HCT116 (cell line): ENCODE results near the gene BNC2. TPM values are rescaled to one million over a fixed set of nuclear protein-coding genes. Genes with fewer than 3 reads are reported as not detected.

ENCODE experiments used
- ATAC-seq: fragments of 200-7000 bp; cut with Tn5 transposase; 2 replicates; pipeline ENCODE4 v1.9.1; 2020; ENCODE audit warnings: mild to moderate bottlenecking, moderate library complexity
- BruUV-seq: library from RNA; stranded (reverse); fragments of 400-500 nt; replicated peaks from 2 replicates; lab custom pipeline; 2021; lab: Mats Ljungman, UMichigan
- CTCF ChIA-PET: fragments of 300-600 bp; sonication (Branson Sonifier 250); formaldehyde crosslinking; loops from one replicate; lab custom pipeline; 2021; ENCODE audit warnings: antibody characterized with exemption; lab: Charles Lee
- POLR2A ChIA-PET: fragments of 300-600, 350-600 bp; sonication (Branson Sonifier 250); formaldehyde crosslinking; loops from one replicate; lab custom pipeline; 2021; ENCODE audit warnings: antibody characterized with exemption; lab: Charles Lee
- RAD21 ChIA-PET, 2 experiments: fragments of 300-600 bp; sonication (Branson Sonifier 250); formaldehyde crosslinking; loops; one replicate each; lab custom pipeline; 2023; ENCODE audit warnings: low total read pairs in 2 of 2; ENCODE audit not compliant: uncharacterized antibody in 2 of 2, unreplicated experiment in 2 of 2, low non-redundant PET in 1 of 2; lab: Charles Lee
- DNase-seq: peaks from one replicate; pipeline ENCODE4 v3.0.0-alpha.2; 2010; ENCODE audit warnings: low read depth, low spot score
- H2AFZ ChIP-seq: fragments of 200-600 bp; shearing (Covaris generic), sonication (generic); 2 replicates; pipeline ENCODE4 v1.6.1; 2017; ENCODE audit warnings: low read depth, mixed run types, mixed read lengths, antibody characterized with exemption, low read length; ENCODE audit not compliant: poor library complexity, severe bottlenecking
- H3K27ac ChIP-seq: 2 replicates; pipeline ENCODE4 v1.5.1; 2012; ENCODE audit warnings: low read depth, low read length
- H3K27me3 ChIP-seq: fragments of 200-600 bp; sonication (generic); 2 replicates; pipeline ENCODE4 v1.6.1; 2016; ENCODE audit warnings: mixed run types, low read length, mixed read lengths; ENCODE audit not compliant: insufficient read depth
- H3K36me3 ChIP-seq, 2 experiments: fragments of 200-500 bp in 1 of 2; fragments of 200-600 bp in 1 of 2; sonication (Bioruptor generic) in 1 of 2; sonication (generic) in 1 of 2; 2 replicates each; pipeline versions ENCODE4 v1.5.1 to v1.6.1; 2014 to 2016; ENCODE audit warnings: low read length in 2 of 2, inconsistent platforms in 1 of 2, mixed read lengths in 1 of 2, mixed run types in 1 of 2; ENCODE audit not compliant: insufficient read depth in 2 of 2, control insufficient read depth in 1 of 2
- H3K4me1 ChIP-seq, 2 experiments: fragments of 200-600 bp in 1 of 2; sonication (generic) in 1 of 2; 2 replicates each; pipeline versions ENCODE4 v1.5.1 to v1.6.1; 2012 to 2017; ENCODE audit warnings: low read length in 2 of 2, inconsistent platforms in 1 of 2, mild to moderate bottlenecking in 1 of 2, mixed read lengths in 1 of 2, mixed run types in 1 of 2, moderate library complexity in 1 of 2; ENCODE audit not compliant: insufficient read depth in 2 of 2, control insufficient read depth in 1 of 2
- H3K4me2 ChIP-seq: fragments of 200-600 bp; sonication (generic); 2 replicates; pipeline ENCODE4 v1.6.1; 2017; ENCODE audit warnings: mixed run types, low read length, mixed read lengths
- H3K4me3 ChIP-seq, 2 experiments: fragments of 200-600 bp in 1 of 2; sonication (generic) in 1 of 2; replicated peaks in 1 of 2; 2 replicates each; pipeline ENCODE4 v1.5.1; 2011 to 2016; ENCODE audit warnings: low read length in 2 of 2, control low read depth in 1 of 2, low read depth in 1 of 2, mild to moderate bottlenecking in 1 of 2, mixed read lengths in 1 of 2, mixed run types in 1 of 2
- H3K79me2 ChIP-seq: fragments of 200-600 bp; sonication (generic); 2 replicates; pipeline ENCODE4 v1.6.1; 2017; ENCODE audit warnings: mild to moderate bottlenecking, mixed run types, low read length, moderate library complexity, mixed read lengths; ENCODE audit not compliant: insufficient read depth
- H3K9ac ChIP-seq: fragments of 200-600 bp; sonication (generic); 2 replicates; pipeline ENCODE4 v1.6.1; 2016; ENCODE audit warnings: low read length, mixed read lengths
- H3K9me2 ChIP-seq: fragments of 200-600 bp; sonication (generic), shearing (Covaris generic); 2 replicates; pipeline ENCODE4 v1.6.1; 2017; ENCODE audit warnings: mixed run types, mild to moderate bottlenecking, moderate library complexity; ENCODE audit not compliant: insufficient read depth
- H3K9me3 ChIP-seq, 2 experiments: fragments of 200-500 bp in 1 of 2; fragments of 200-600 bp in 1 of 2; sonication (Bioruptor generic) in 1 of 2; sonication (generic) in 1 of 2; 2 replicates each; pipeline ENCODE4 v1.6.1; 2014 to 2017; ENCODE audit warnings: low read length in 2 of 2, mixed read lengths in 2 of 2, inconsistent platforms in 1 of 2, low read depth in 1 of 2, mild to moderate bottlenecking in 1 of 2, mixed run types in 1 of 2, moderate library complexity in 1 of 2; ENCODE audit not compliant: control insufficient read depth in 1 of 2, insufficient read depth in 1 of 2
- H4K20me1 ChIP-seq: fragments of 200-600 bp; sonication (generic), shearing (Covaris generic); 2 replicates; pipeline ENCODE4 v1.6.1; 2017; ENCODE audit warnings: mixed run types, mild to moderate bottlenecking, moderate library complexity; ENCODE audit not compliant: insufficient read depth
- ATF3 ChIP-seq: IDR thresholded peaks from 2 replicates; pipeline ENCODE4 v1.6.1; 2012
- CBX3 ChIP-seq: IDR thresholded peaks from 2 replicates; pipeline ENCODE4 v1.6.1; 2012; ENCODE audit warnings: low read depth
- CEBPB ChIP-seq: IDR thresholded peaks from 2 replicates; pipeline ENCODE4 v1.6.1; 2012; ENCODE audit warnings: low read depth
- CTCF ChIP-seq, 3 experiments: fragments of 200-600 bp in 1 of 3; sonication (generic) in 1 of 3; IDR thresholded peaks in 2 of 3; conservative IDR thresholded peaks in 1 of 3; 2 replicates each; pipeline ENCODE4 v1.5.1; 2012 to 2017; ENCODE audit warnings: low read depth in 2 of 3, low read length in 2 of 3, antibody characterized with exemption in 1 of 3, borderline replicate concordance in 1 of 3, control low read depth in 1 of 3, mild to moderate bottlenecking in 1 of 3, mixed read lengths in 1 of 3, mixed run types in 1 of 3, moderate library complexity in 1 of 3; ENCODE audit not compliant: insufficient read depth in 1 of 3
- EZH2 ChIP-seq: fragments of 200-600 bp; sonication (generic); IDR thresholded peaks from 2 replicates; pipeline ENCODE4 v1.6.1; 2017; ENCODE audit warnings: antibody characterized with exemption, mixed run types
- EZH2phosphoT487 ChIP-seq: fragments of 200-600 bp; IDR thresholded peaks from 2 replicates; pipeline ENCODE4 v1.6.1; 2018; ENCODE audit warnings: antibody characterized with exemption, borderline replicate concordance
- FOSL1 ChIP-seq: IDR thresholded peaks from 2 replicates; pipeline ENCODE4 v1.6.1; 2012; ENCODE audit warnings: low read depth
- JUND ChIP-seq: IDR thresholded peaks from 2 replicates; pipeline ENCODE4 v1.6.1; 2012
- POLR2AphosphoS5 ChIP-seq: IDR thresholded peaks from 2 replicates; pipeline ENCODE4 v1.6.1; 2011; ENCODE audit warnings: mild to moderate bottlenecking, low read depth, low read length, moderate library complexity
- RAD21 ChIP-seq: IDR thresholded peaks from 2 replicates; pipeline ENCODE4 v1.6.1; 2012; ENCODE audit warnings: low read depth, mild to moderate bottlenecking
- REST ChIP-seq: IDR thresholded peaks from 2 replicates; pipeline ENCODE4 v1.6.1; 2012; ENCODE audit warnings: low read depth
- SRF ChIP-seq: IDR thresholded peaks from 2 replicates; pipeline ENCODE4 v1.6.1; 2012; ENCODE audit warnings: low read depth
- TCF7L2 ChIP-seq: IDR thresholded peaks from 2 replicates; pipeline ENCODE4 v1.7.0; 2011; ENCODE audit warnings: borderline replicate concordance, inconsistent platforms; ENCODE audit not compliant: insufficient read depth, insufficient read length; ENCODE audit errors: extremely low read depth
- YY1 ChIP-seq: IDR thresholded peaks from 2 replicates; pipeline ENCODE4 v1.6.1; 2011; ENCODE audit warnings: low read length, low read depth, moderate library complexity, mild to moderate bottlenecking; ENCODE audit not compliant: insufficient replicate concordance; ENCODE audit errors: extremely low read depth
- ZNF274 ChIP-seq: fragments of 200-500 bp; sonication (Bioruptor generic); IDR thresholded peaks from 2 replicates; pipeline ENCODE4 v1.6.1; 2014; ENCODE audit warnings: mild to moderate bottlenecking, low read depth, low read length, inconsistent platforms
- intact Hi-C: fragments of 100-400 bp; cut with micrococcal nuclease; formaldehyde crosslinking; loops from 2 replicates; pipeline ENCODE4 v1.10.0; 2022
- total RNA-seq: library from RNA; stranded (reverse); gene quantifications from one replicate; pipeline ENCODE4 v1.2.1, GENCODE V29; 2021; ENCODE audit not compliant: unreplicated experiment

The BNC2 gene
- total RNA-seq, 1 experiment from 2014 or later: 0.37 TPM

- no peak for TF ChIP-seq REST
- TF ChIP-seq FOSL1: no peak
- TF ChIP-seq TCF7L2: no peak
- TF ChIP-seq EZH2phosphoT487: no peak
These were observed 440.8 kb downstream of the BNC2 start (continued) for GRCh38 chr9:16429671-16430070.

GRCh38 chr9:16427873-16428427 lies 442.5 kb downstream of the BNC2 start:
- DNase-seq (no peak), ATAC-seq (no peak)
- no peak overlapping the region for H3K4me3 ChIP-seq
- no peak overlapping the region for H3K4me2 ChIP-seq
- no peaks in the 10 kb centered on the region for H3K79me2 ChIP-seq
- ChIA-PET RAD21 (no interaction called here), CTCF (no interaction called here), POLR2A (no interaction called here)
- no peak overlapping the region for H2AFZ ChIP-seq
- H3K36me3 ChIP-seq: no peaks in the 10 kb centered on the region
- H3K9ac ChIP-seq: no peak overlapping the region
- H3K4me1 ChIP-seq: no peaks in the 10 kb centered on the region
- no peaks in the 10 kb centered on the region for H4K20me1 ChIP-seq
- H3K27me3 ChIP-seq: peaks cover 47% of the 10 kb centered on the region
- TF ChIP-seq EZH2 (no peak), ATF3 (no peak), RAD21 (no peak), CBX3 (no peak), SRF (no peak), JUND (no peak), CTCF (IDR thresholded peaks at IDR 0.05 in 2 of 3, conservative IDR thresholded peaks at IDR 0.05 in 1 of 3; ENCODE audit: borderline replicate concordance in 1 of 3, insufficient read depth in 1 of 3, low read depth in 2 of 3, low read length in 2 of 3) (no peak), ZNF274 (no peak), POLR2AphosphoS5 (no peak), CEBPB (no peak), YY1 (no peak)
- no peaks in the 10 kb centered on the region for H3K9me2 ChIP-seq
- intact Hi-C loops: no loop called here
- H3K27ac ChIP-seq: no peak overlapping the region
- H3K9me3 ChIP-seq: no peaks in the 10 kb centered on the region
- no TSS peak for BruUV-seq
